ENCODE data around the gene RFTN1.

DNA sequence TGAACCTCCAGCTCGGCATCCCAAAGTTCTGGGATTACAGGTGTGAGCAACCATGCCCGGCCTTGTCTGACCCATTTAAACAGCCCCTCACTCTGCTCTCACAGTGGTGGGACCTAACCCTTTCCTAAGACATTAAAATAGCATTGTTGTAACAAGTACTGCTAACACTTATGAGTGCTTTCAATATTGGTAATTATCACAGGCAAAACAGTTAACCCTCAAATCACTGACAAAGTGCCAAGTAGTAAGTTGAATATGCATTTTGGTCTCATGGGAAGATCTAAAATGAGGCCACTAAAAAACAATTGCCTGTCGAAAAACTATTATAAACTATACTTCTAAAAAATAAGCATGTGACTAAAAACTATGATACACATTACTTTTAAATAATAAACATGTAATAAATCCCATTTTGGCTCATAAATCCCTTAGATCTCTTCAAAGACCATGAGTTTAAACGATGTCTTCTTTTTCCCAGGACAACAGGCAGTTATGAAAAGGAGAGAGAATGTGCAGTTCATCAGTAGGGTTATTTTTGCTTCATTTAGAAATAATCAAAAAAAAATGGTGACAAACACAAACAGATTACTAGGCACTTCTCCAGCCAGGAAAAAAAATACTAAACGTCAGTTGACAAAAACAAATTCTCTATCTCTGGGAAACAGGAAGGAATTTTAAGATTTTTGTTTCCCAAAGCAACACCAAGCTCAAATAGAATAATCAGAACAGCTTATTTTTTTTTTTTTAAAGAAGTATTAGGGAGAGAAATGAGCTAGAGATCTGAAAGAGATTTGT lies 95.4 kb downstream of the RFTN1 start:
- TF ChIP-seq, protein P1, sequence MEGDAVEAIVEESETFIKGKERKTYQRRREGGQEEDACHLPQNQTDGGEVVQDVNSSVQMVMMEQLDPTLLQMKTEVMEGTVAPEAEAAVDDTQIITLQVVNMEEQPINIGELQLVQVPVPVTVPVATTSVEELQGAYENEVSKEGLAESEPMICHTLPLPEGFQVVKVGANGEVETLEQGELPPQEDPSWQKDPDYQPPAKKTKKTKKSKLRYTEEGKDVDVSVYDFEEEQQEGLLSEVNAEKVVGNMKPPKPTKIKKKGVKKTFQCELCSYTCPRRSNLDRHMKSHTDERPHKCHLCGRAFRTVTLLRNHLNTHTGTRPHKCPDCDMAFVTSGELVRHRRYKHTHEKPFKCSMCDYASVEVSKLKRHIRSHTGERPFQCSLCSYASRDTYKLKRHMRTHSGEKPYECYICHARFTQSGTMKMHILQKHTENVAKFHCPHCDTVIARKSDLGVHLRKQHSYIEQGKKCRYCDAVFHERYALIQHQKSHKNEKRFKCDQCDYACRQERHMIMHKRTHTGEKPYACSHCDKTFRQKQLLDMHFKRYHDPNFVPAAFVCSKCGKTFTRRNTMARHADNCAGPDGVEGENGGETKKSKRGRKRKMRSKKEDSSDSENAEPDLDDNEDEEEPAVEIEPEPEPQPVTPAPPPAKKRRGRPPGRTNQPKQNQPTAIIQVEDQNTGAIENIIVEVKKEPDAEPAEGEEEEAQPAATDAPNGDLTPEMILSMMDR (conservative IDR thresholded peaks at IDR 0.05; ENCODE audit: low read length): no peak
- TF ChIP-seq EZH2phosphoT487 (IDR thresholded peaks at IDR 0.05; ENCODE audit: borderline replicate concordance): no peak

Data from Loucy (cell line).